Urothelium cell line (cell line): ENCODE measurements around the gene KIF6.

Experiments
- DNase-seq: peaks from one replicate; pipeline ENCODE4 v3.0.0; 2011; ENCODE audit warnings: low spot score, mixed read lengths
- FAIRE-seq: peaks from 2 replicates; lab custom pipeline; 2011; peaks lifted over from hg19 to GRCh38; lab: Jason Lieb, UNC

KIF6 gene

DNA sequence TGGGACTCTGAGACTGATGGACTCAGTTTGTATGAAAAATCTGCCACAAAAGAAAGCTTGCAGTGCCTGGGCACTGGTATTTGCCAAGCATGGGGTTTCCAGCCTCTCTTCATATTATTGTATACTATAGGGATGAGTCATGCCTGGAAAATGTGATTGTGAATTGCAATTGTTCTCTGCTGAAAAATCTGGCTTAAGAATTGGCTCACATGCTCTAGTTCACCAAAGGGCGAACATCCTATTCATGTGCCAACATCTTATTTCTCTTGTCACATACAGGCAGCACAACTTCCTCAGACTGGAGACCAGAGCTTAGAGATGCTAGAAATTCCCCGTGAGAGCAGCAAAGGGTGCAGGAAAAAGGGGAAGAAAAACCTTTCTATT lies 299.1 kb downstream of the KIF6 start:
- DNase-seq: peak; percentile 76
- FAIRE-seq: no peak

DNA sequence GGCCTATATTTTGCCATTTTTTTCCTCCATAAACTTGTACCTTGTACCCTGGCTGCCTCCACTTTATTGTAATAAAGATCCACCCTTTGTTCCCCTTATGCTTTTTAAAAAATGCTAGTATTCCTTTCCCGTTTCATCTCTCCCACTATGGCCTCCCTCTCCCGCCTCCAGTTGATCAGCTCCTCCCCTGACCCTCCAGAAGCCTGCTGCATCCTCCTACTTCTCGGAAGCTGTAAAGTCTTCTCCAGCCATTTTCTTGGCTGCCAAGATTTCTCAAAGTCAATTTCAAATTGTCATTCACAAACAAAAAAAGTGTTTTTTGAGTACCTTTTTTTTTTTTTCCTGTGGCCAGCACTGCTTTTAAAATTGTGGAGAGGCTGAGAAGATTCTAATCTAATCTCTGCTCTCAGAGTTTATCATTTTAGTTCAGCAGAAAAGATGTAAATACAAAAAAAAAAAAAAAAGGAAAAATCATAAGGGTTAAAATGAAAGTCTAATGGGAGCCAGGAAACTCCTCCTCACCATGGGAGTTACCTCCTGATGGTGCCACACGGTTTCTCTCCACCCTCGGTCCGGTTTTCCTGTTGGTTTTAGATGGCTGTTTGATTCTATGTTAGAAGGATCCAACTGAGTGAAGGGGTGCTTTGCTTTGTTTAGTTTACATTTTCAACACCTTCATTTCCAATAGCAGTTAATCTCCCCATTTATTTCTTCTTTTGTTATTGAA lies 299.7 kb downstream of the KIF6 start:
- DNase-seq: peak; percentile 70
- no peak for FAIRE-seq

GRCh38 chr6:39424831-39425230 lies 300.4 kb downstream of the KIF6 start:
- no peak for DNase-seq
- FAIRE-seq: no peak

- DNase-seq: no peak
- no peak for FAIRE-seq
Measured at GRCh38 chr6:39422238-39422637, 303.0 kb downstream of the KIF6 start.

DNA sequence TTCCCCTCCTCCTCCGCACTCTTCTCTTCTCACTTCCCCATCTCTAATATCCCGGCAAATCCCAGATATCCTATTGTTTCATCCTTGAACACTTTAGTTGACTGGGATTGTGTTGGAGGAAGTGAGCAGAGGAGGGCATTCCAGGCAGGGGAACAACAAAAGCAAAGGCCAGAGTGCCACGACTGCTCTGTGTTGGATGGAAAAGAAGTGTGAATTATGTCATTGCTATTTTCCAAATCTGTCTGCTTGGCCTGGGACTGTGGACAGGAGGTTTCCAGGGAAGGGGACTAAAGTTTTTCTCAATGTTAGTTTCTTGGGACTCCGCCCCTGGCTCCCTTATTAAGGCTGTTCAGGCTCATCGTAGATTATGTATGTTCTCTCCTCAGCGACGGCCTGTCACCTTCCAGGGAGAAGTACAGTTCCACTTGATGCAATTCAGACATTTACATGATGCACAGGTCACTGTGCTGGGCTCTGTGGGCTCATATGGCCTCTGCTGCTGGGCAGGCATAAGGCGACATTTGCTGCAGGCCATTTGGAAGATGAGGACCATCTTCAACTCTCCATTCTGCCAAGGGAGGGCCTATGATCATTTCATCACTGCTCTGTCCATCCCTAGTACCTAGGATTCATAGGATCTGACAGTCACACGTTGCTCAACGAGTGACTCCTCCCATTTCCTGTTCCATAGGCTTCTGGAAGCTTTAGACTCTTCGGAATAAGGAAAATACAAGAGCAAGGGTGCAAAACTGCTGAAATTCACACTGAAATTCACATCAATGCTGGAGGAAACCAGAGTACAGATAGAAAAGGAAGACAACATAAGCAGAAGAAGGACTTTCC lies 303.6 kb downstream of the KIF6 start:
- no peak for DNase-seq
- FAIRE-seq: no peak

GRCh38 chr6:39420300-39421265 lies 304.6 kb downstream of the KIF6 start:
- DNase-seq (no peak), FAIRE-seq (no peak)

DNA sequence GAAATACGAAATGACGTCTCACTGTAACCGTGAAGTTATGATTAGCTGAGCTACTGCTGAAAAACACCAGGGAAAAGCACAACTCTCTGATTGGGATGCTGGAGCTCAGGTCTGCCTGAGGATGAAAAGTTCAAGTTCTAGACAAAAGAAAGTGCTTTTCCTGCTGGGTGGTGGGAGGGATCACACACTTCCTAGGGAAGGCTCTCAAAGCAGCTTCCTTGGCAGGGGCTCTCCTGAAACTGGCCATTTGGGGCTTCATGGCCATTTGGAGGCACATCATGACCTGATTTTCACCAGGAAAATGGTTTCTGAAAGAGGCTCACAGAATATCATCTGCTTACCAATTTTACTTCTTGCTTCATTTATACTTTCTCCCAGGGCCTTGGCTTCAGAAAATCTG lies 305.6 kb downstream of the KIF6 start:
- FAIRE-seq: no peak

DNA sequence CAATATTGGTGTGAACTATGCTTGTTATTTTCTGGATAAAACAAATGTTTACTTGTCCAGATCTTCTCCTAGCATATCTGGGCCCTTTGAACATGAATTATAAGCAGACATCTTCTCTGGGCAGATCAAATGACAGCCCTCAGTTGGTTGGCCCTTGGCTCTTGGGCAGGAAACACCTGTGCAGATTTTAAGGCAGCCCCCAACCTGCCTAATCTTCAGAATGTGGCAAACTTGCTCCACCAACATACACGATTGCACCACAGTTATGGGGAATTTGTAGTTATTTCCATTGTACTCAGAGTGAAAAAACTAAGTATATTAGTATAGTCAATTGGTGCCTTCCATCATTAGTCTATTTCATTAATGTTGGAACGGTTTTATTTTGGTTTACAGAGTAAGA lies 307.8 kb downstream of the KIF6 start:
- FAIRE-seq: no peak
- DNase-seq: no peak

More for the DNA sequence above, 305.6 kb downstream of the KIF6 start:
- no peak for DNase-seq

GRCh38 chr6:39416728-39417127 lies 308.5 kb downstream of the KIF6 start:
- DNase-seq (peak; percentile 36), FAIRE-seq (no peak)

- FAIRE-seq: no peak
Measured at GRCh38 chr6:39416026-39416425, 309.2 kb downstream of the KIF6 start.

GRCh38 chr6:39415482-39415881 lies 309.7 kb downstream of the KIF6 start:
- FAIRE-seq (no peak), DNase-seq (no peak)

More at GRCh38 chr6:39416026-39416425, 309.2 kb downstream of the KIF6 start:
- no peak for DNase-seq

- no peak for FAIRE-seq
- DNase-seq: no peak
Measured at GRCh38 chr6:39411465-39411864, 313.7 kb downstream of the KIF6 start.

DNA sequence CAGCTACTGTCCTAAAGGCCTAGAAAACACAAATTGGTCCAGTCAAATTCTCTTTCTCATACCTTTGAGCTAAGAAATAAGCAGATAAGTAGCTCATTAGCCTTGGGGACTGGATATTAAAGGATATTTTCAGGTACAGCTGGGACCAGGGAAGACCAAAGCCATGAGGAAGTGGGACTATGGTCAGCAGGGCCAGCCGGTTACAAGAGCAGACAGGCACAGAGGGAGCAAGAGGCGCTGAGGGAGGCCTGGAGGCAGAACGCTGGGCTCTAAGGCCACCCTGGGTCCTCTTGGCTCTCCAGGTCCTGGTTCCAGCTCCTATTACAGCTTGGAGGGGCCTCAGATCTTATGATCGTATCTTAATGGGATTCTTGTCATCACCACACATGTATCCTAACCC lies 314.2 kb downstream of the KIF6 start:
- DNase-seq (no peak), FAIRE-seq (no peak)

- FAIRE-seq: no peak
Measured at GRCh38 chr6:39409889-39410288, 315.3 kb downstream of the KIF6 start.

GRCh38 chr6:39407446-39407993 lies 317.7 kb downstream of the KIF6 start:
- DNase-seq (no peak), FAIRE-seq (no peak)

More at GRCh38 chr6:39409889-39410288, 315.3 kb downstream of the KIF6 start:
- DNase-seq: no peak

DNA sequence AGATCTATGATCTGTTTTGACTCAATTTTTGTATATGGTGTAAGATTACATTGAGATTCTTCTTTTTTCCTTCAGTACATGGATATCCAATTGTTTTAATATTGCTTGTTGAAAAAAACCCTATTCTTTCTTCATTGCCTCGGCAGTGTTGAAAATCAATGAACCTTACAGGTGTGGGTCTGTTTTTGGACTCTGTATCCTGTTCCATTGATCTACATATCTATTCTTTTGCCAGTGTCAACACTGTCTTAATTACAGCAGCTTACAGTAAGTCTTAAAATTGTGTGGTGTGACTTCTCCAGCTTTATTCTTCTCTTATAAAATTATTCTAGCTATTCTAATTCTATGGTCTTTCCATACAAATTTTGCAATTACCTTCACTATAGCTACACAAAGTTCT lies 320.9 kb downstream of the KIF6 start:
- DNase-seq: no peak
- no peak for FAIRE-seq

GRCh38 chr6:39403304-39403703 lies 321.9 kb downstream of the KIF6 start:
- DNase-seq (no peak), FAIRE-seq (no peak)

- peak; percentile 20 for DNase-seq
Measured at GRCh38 chr6:39402239-39402751, 322.9 kb downstream of the KIF6 start.

DNA sequence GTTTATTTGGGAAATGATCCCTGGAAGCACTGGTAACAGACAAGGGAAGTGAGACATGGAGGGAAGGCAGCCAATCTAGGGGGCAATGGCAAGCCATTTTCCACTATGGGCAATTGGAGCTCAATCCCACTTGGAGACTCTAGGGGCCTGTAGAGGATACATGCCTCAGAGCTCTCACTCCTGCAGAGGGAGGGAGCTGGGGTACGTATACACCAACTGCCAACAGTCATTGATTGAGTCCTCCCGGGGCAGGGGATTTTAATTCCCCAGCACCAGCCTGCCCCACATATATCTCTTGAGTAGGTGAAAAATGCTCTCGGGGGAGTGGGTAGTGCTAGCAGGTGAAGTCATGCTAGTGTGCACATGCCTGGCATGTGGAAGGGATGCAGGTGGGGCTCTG lies 323.8 kb downstream of the KIF6 start:
- DNase-seq: no peak
- FAIRE-seq: no peak

More at GRCh38 chr6:39402239-39402751, 322.9 kb downstream of the KIF6 start:
- FAIRE-seq: no peak

DNA sequence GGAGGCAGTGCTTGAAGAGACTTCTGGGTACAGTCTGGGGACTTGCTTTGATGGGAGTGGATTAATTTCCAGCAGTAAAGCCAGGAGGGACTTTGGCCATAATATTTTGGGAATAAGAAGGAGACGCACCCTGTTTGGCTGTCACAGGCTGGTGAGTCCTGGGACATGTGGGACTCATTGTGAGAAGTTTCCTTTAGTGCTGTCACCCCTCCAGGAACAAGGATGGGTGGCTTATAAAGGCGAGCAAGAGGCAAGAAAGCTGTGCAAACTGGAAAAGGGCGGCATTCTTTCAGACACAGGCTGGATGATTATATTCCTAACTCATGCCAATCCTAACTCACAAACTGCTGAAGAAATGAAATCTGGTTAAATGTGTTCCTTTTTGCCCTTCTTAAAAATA lies 325.2 kb downstream of the KIF6 start:
- FAIRE-seq: no peak
- no peak for DNase-seq
